Central memory CD4-positive, alpha-beta T cell (primary cell): Measurements from ENCODE around the gene PID1.

Experiments used
- DNase-seq: peaks from one replicate; pipeline ENCODE4 v3.0.0; 2022

PID1 gene

GRCh38 chr2:229257985-229258384 lies 13.1 kb downstream of the PID1 start:
- DNase-seq = no peak

- DNase-seq = no peak
Observed at GRCh38 chr2:229256376-229256775, 14.7 kb downstream of the PID1 start.

GRCh38 chr2:229254206-229254605 lies 16.9 kb downstream of the PID1 start:
- DNase-seq = no peak

GRCh38 chr2:229252996-229253395 lies 18.1 kb downstream of the PID1 start:
- no peak for DNase-seq

GRCh38 chr2:229252280-229252679 lies 18.8 kb downstream of the PID1 start:
- DNase-seq = no peak

GRCh38 chr2:229249536-229249935 lies 21.6 kb downstream of the PID1 start:
- no peak for DNase-seq

GRCh38 chr2:229246334-229246733 lies 24.8 kb downstream of the PID1 start:
- DNase-seq = no peak

GRCh38 chr2:229244975-229245374 lies 26.1 kb downstream of the PID1 start:
- DNase-seq = no peak

GRCh38 chr2:229243890-229244560 lies 27.1 kb downstream of the PID1 start:
- DNase-seq = no peak

- no peak for DNase-seq
Observed at GRCh38 chr2:229240984-229241491, 30.0 kb downstream of the PID1 start.

- DNase-seq = no peak
Observed at GRCh38 chr2:229239021-229239420, 32.1 kb downstream of the PID1 start.

GRCh38 chr2:229237270-229237669 lies 33.8 kb downstream of the PID1 start:
- DNase-seq = no peak

GRCh38 chr2:229235131-229235914 lies 35.8 kb downstream of the PID1 start:
- no peak for DNase-seq

GRCh38 chr2:229231885-229232284 lies 39.2 kb downstream of the PID1 start:
- DNase-seq = no peak

- DNase-seq = no peak
Observed at GRCh38 chr2:229231328-229231868, 39.7 kb downstream of the PID1 start.

- no peak for DNase-seq
Observed at GRCh38 chr2:229230911-229231310, 40.2 kb downstream of the PID1 start.

GRCh38 chr2:229230256-229230655 lies 40.8 kb downstream of the PID1 start:
- no peak for DNase-seq

GRCh38 chr2:229226382-229226781 lies 44.7 kb downstream of the PID1 start:
- DNase-seq = no peak

- DNase-seq = no peak
Observed at GRCh38 chr2:229223107-229223506, 48.0 kb downstream of the PID1 start.

- no peak for DNase-seq
Observed at GRCh38 chr2:229221641-229222040, 49.4 kb downstream of the PID1 start.

GRCh38 chr2:229220254-229220653 lies 50.8 kb downstream of the PID1 start:
- DNase-seq = no peak

GRCh38 chr2:229218329-229218921 lies 52.7 kb downstream of the PID1 start:
- DNase-seq = no peak

GRCh38 chr2:229212241-229212640 lies 58.8 kb downstream of the PID1 start:
- no peak for DNase-seq

GRCh38 chr2:229210641-229211040 lies 60.4 kb downstream of the PID1 start:
- no peak for DNase-seq
